Measurements from ENCODE around the gene SPATA6L.
A peak's percentile ranks its signal among the peaks of the same experiment; 100 is the strongest.

The SPATA6L gene

DNA sequence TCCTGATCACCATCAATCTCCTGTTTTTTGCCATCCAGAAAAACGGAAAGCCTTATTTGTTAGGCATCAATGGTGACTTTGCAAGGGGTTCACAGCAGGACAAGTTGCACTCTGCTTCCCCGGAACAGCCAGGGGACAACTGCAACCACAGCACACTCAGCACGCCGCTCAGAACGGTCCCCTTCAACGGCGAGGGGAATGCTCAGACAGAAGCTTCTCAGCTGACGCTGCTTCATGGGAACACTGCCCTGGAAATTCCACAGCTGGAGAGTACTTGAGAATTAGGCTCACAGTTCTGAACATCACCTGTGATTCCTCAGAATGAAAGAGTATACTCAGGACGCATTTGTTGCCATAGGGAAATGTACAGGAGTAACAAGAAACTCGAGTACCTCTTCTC lies 44.3 kb downstream of the SPATA6L start:
- Histone ChIP-seq H3K23ac (ENCODE audit: low read length) (no peak overlapping the region), H2BK15ac (replicated peaks; ENCODE audit: low read depth) (no peak overlapping the region), H3K4me1 (ENCODE audit: control insufficient read depth, low read depth, low read length) (no peaks in the 10 kb centered on the region), H3K4me2 (ENCODE audit: low read length) (no peak overlapping the region), H3K4me3 (ENCODE audit: low read length) (no peak overlapping the region), H3K79me2 (ENCODE audit: control insufficient read depth, insufficient read depth, low read length) (no peaks in the 10 kb centered on the region), H2BK5ac (ENCODE audit: low read length) (no peak overlapping the region), H3K36me3 (ENCODE audit: control insufficient read depth, insufficient read depth, low read length) (no peaks in the 10 kb centered on the region), H2AK5ac (ENCODE audit: low read length) (no peak overlapping the region), H3K27ac (ENCODE audit: low read depth, low read length) (no peak overlapping the region), H3K27me3 (ENCODE audit: insufficient read depth, low read length, poor library complexity) (no peaks in the 10 kb centered on the region), H3K9ac (ENCODE audit: low read length) (no peak overlapping the region), H3K79me1 (ENCODE audit: low read length) (no peaks in the 10 kb centered on the region), H4K5ac (ENCODE audit: low read length) (no peak overlapping the region), H4K8ac (ENCODE audit: low read depth, low read length) (no peak overlapping the region), H2BK120ac (ENCODE audit: low read depth, low read length) (no peak overlapping the region), H3K4ac (ENCODE audit: low read depth, low read length) (no peak overlapping the region), H3K18ac (ENCODE audit: low read length) (no peak overlapping the region), H3K56ac (ENCODE audit: low read length) (no peak overlapping the region)
- no CpG with 5 or more reads among the region's 10 CpGs for WGBS (ENCODE audit: extremely low coverage, insufficient coverage, low lambda C conversion rate)
- no peak for DNase-seq

DNA sequence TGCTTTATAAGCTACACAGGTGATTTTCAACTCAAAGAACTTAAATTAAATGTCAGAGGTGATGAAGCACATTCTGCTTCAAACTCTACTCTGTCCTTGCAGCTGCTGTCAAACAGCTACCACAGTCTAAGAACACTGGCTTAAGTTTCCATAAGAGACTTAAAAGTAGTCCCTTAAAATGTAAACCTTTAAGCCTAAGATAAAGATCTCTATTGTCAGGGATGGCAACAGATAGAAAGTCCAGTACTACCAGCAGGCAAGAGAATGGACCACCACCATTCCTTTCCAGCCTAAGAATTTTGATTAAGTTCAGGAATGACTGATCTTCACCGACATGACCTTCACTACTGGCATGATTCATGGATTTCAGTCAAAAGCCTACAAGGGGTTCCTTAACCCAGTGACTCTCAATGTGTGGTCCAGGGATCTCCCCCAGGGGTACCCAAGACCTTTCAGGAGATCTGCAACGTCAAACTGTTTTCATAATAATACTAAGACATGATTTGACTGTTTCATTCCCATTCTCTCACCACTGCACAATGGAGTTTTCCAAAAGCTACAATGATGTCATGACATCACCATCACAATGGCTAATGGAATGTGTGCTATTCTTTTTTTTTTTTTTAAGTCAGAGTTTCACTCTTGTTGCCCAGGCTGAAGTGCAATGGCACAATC lies 45.3 kb downstream of the SPATA6L start:
- Histone ChIP-seq H3K23ac (ENCODE audit: low read length) (no peak overlapping the region), H3K79me1 (ENCODE audit: low read length) (no peaks in the 10 kb centered on the region), H3K27ac (ENCODE audit: low read depth, low read length) (no peak overlapping the region), H2AK5ac (ENCODE audit: low read length) (no peak overlapping the region), H3K4me1 (ENCODE audit: control insufficient read depth, low read depth, low read length) (no peaks in the 10 kb centered on the region), H3K4me3 (ENCODE audit: low read length) (no peak overlapping the region), H3K9ac (ENCODE audit: low read length) (no peak overlapping the region), H2BK5ac (ENCODE audit: low read length) (no peak overlapping the region), H3K36me3 (ENCODE audit: control insufficient read depth, insufficient read depth, low read length) (no peaks in the 10 kb centered on the region), H3K27me3 (ENCODE audit: insufficient read depth, low read length, poor library complexity) (no peaks in the 10 kb centered on the region), H3K56ac (ENCODE audit: low read length) (no peak overlapping the region), H3K18ac (ENCODE audit: low read length) (no peak overlapping the region), H3K4ac (ENCODE audit: low read depth, low read length) (no peak overlapping the region), H3K4me2 (ENCODE audit: low read length) (no peak overlapping the region), H2BK15ac (replicated peaks; ENCODE audit: low read depth) (no peak overlapping the region), H3K79me2 (ENCODE audit: control insufficient read depth, insufficient read depth, low read length) (no peaks in the 10 kb centered on the region), H2BK120ac (ENCODE audit: low read depth, low read length) (no peak overlapping the region), H4K5ac (ENCODE audit: low read length) (no peak overlapping the region), H4K8ac (ENCODE audit: low read depth, low read length) (no peak overlapping the region)
- DNase-seq, result peak; percentile 71
- WGBS (ENCODE audit: extremely low coverage, insufficient coverage, low lambda C conversion rate), result no CpG with 5 or more reads among the region's 2 CpGs

DNA sequence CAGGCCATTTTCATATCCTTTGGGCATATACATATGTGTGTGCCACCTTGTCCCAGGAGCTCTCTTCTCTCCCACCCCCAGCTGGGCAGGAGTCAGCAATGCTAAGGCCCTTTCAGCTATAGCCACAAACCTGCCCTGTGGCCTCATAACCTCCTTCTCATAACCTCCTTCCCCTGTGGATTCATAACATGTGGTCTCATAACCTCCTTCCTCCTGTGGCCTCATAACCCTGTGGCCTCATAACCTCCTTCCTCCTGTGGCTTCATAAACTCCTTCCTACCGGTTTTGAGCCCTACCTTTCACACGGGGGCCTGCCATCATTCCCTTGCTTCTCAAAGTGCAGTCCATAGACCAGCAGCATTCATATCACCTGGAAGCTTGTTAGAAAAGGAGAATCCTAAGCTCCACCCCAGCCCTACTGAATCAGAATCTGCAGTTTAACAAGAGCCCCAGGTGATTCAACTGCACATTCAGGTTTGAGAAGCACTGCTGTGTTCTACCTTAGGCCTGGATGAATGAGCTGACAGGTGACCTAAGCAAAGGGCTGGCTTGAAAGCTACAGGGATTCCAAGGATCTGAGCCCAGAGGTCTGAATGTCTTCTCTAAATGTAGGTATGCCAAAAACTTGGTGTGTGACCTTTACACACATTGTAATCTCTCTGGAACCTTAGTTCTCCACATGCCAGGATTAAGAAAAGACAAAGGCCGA lies 46.1 kb downstream of the SPATA6L start:
- Histone ChIP-seq H2BK5ac (ENCODE audit: low read length) (no peak overlapping the region), H3K27me3 (ENCODE audit: insufficient read depth, low read length, poor library complexity) (no peaks in the 10 kb centered on the region), H2AK5ac (ENCODE audit: low read length) (no peak overlapping the region), H3K18ac (ENCODE audit: low read length) (no peak overlapping the region), H3K4me3 (ENCODE audit: low read length) (no peak overlapping the region), H3K4me2 (ENCODE audit: low read length) (no peak overlapping the region), H3K23ac (ENCODE audit: low read length) (no peak overlapping the region), H4K8ac (ENCODE audit: low read depth, low read length) (no peak overlapping the region), H3K27ac (ENCODE audit: low read depth, low read length) (no peak overlapping the region), H3K36me3 (ENCODE audit: control insufficient read depth, insufficient read depth, low read length) (no peaks in the 10 kb centered on the region), H3K4ac (ENCODE audit: low read depth, low read length) (no peak overlapping the region), H3K9ac (ENCODE audit: low read length) (no peak overlapping the region), H2BK15ac (replicated peaks; ENCODE audit: low read depth) (no peak overlapping the region), H3K79me1 (ENCODE audit: low read length) (no peaks in the 10 kb centered on the region), H3K4me1 (ENCODE audit: control insufficient read depth, low read depth, low read length) (no peaks in the 10 kb centered on the region), H4K5ac (ENCODE audit: low read length) (no peak overlapping the region), H2BK120ac (ENCODE audit: low read depth, low read length) (no peak overlapping the region), H3K79me2 (ENCODE audit: control insufficient read depth, insufficient read depth, low read length) (no peaks in the 10 kb centered on the region), H3K56ac (ENCODE audit: low read length) (no peak overlapping the region)
- no CpG with 5 or more reads among the region's 3 CpGs for WGBS (ENCODE audit: extremely low coverage, insufficient coverage, low lambda C conversion rate)
- peak; percentile 70 for DNase-seq

DNA sequence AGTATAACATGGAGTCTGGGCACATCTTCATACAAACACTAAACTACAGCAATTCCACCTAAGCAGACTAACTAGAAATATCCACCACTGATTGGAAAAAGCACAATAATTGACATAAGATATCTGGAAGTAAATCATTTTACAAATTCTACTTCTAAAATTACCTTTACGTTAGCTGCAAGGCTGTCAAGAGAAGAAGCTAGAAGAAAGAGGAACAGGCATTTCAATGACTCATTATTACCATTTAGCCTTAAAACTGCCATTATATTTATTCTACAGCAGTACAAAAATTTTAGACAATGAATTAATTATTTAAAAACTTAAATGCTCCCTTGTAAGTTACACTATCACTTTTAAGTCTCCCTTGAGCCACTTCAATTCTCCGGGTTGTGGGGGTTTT lies 47.6 kb downstream of the SPATA6L start:
- no peak overlapping the region for H2BK15ac ChIP-seq (replicated peaks; ENCODE audit: low read depth)
- no CpG with 5 or more reads among the region's 2 CpGs for WGBS (ENCODE audit: extremely low coverage, insufficient coverage, low lambda C conversion rate)
- H3K4me3 ChIP-seq (ENCODE audit: low read length), result no peak overlapping the region
- no peaks in the 10 kb centered on the region for H3K27me3 ChIP-seq (ENCODE audit: insufficient read depth, low read length, poor library complexity)
- H3K4me1 ChIP-seq (ENCODE audit: control insufficient read depth, low read depth, low read length), result no peaks in the 10 kb centered on the region
- H3K79me1 ChIP-seq (ENCODE audit: low read length), result no peaks in the 10 kb centered on the region
- H3K56ac ChIP-seq (ENCODE audit: low read length), result no peak overlapping the region
- H3K9ac ChIP-seq (ENCODE audit: low read length), result no peak overlapping the region
- no peak overlapping the region for H3K4ac ChIP-seq (ENCODE audit: low read depth, low read length)
- no peak overlapping the region for H3K18ac ChIP-seq (ENCODE audit: low read length)
- no peak overlapping the region for H2BK120ac ChIP-seq (ENCODE audit: low read depth, low read length)
- H3K23ac ChIP-seq (ENCODE audit: low read length), result no peak overlapping the region
- H3K4me2 ChIP-seq (ENCODE audit: low read length), result no peak overlapping the region
- no peak overlapping the region for H4K5ac ChIP-seq (ENCODE audit: low read length)
- H3K27ac ChIP-seq (ENCODE audit: low read depth, low read length), result no peak overlapping the region
- H3K79me2 ChIP-seq (ENCODE audit: control insufficient read depth, insufficient read depth, low read length), result no peaks in the 10 kb centered on the region
- no peak for DNase-seq
- H3K36me3 ChIP-seq (ENCODE audit: control insufficient read depth, insufficient read depth, low read length), result no peaks in the 10 kb centered on the region
- H2BK5ac ChIP-seq (ENCODE audit: low read length), result no peak overlapping the region
- no peak overlapping the region for H4K8ac ChIP-seq (ENCODE audit: low read depth, low read length)
- H2AK5ac ChIP-seq (ENCODE audit: low read length), result no peak overlapping the region

DNA sequence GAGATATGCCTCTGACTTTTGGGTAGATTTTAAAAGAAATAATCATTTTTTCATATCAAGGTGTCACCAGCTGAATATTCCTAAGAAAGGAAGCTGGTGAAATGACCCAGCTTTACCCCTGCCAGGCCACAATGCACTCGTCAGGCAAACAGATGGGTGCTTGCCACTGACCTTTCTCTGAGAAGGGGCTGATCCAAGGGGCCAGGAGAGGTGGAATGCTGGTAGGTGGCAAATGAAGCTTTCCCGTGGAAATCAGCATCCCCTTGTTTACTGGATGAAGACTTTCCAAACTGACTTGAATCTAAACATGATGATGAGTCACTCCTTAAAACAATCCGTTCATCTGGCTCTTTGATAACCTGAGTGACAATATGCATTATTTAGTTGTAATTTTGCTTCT lies 48.5 kb downstream of the SPATA6L start:
- Histone ChIP-seq H3K9ac (ENCODE audit: low read length) (no peak overlapping the region), H3K27ac (ENCODE audit: low read depth, low read length) (no peak overlapping the region), H3K56ac (ENCODE audit: low read length) (no peak overlapping the region), H3K79me2 (ENCODE audit: control insufficient read depth, insufficient read depth, low read length) (no peaks in the 10 kb centered on the region), H3K4me3 (ENCODE audit: low read length) (no peak overlapping the region), H3K36me3 (ENCODE audit: control insufficient read depth, insufficient read depth, low read length) (no peaks in the 10 kb centered on the region), H3K18ac (ENCODE audit: low read length) (no peak overlapping the region), H3K4me2 (ENCODE audit: low read length) (no peak overlapping the region), H2BK5ac (ENCODE audit: low read length) (no peak overlapping the region), H2BK15ac (replicated peaks; ENCODE audit: low read depth) (no peak overlapping the region), H2AK5ac (ENCODE audit: low read length) (no peak overlapping the region), H2BK120ac (ENCODE audit: low read depth, low read length) (no peak overlapping the region), H3K23ac (ENCODE audit: low read length) (no peak overlapping the region), H3K4me1 (ENCODE audit: control insufficient read depth, low read depth, low read length) (no peaks in the 10 kb centered on the region), H4K8ac (ENCODE audit: low read depth, low read length) (no peak overlapping the region), H4K5ac (ENCODE audit: low read length) (no peak overlapping the region), H3K27me3 (ENCODE audit: insufficient read depth, low read length, poor library complexity) (no peaks in the 10 kb centered on the region), H3K4ac (ENCODE audit: low read depth, low read length) (no peak overlapping the region), H3K79me1 (ENCODE audit: low read length) (no peaks in the 10 kb centered on the region)
- DNase-seq, result no peak
- WGBS (ENCODE audit: extremely low coverage, insufficient coverage, low lambda C conversion rate), result no CpG with 5 or more reads among the region's 3 CpGs
